NOMO-1 treated with DMSO at 0.1 percent for 48 hours (cell line): ENCODE data around the gene CARS2.
"Not testable (repeated sequence)": the region's sequence is repeated elsewhere in the genome, so short reads cannot be mapped to it uniquely, and the experiment has no call there.

Experiments
- DNase-seq: peaks from one replicate; lab custom pipeline; 2025; ENCODE audit not compliant: unreplicated experiment; lab: John Stamatoyannopoulos, UW

The CARS2 gene

DNA sequence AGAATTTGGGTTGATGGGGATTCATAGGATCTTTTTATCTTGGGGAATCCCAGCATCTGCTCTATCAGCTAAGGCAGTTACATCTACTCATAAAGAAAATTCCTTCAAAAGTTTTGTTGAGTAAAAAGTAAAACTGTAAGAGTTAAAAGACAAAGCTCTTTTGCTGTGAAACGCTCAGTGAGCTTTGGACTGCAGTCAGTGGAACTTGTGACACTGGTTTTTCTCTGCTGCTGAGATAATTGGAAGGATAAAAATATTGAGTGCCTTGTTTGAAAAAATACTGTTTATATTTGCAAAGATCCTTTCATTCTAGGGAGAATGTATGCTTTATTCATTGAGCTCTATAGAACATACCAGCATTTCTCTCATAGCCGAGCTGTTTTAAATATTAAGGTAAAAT, 85.3 kb downstream of the CARS2 start:
- DNase-seq: no peak

DNA sequence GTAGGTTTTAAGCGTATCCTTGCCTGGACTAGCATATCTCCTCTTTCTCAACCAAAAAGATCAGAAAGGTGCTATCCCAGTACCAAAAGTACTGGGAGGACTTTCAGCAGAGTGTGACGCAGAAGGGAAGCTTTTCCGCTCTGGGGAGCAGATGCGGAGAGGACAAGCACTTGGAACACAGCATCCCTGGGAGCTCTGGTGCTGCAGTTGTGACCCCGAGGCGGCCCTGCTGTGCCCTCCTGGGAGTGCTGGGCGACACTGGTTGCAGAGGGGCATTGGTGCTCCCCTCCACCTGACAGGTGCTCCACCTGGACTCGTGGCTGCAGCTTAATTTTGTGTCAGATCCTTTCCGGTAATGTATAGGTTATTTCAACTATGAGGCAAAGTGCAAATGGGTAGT, 87.1 kb downstream of the CARS2 start:
- DNase-seq: no peak

DNA sequence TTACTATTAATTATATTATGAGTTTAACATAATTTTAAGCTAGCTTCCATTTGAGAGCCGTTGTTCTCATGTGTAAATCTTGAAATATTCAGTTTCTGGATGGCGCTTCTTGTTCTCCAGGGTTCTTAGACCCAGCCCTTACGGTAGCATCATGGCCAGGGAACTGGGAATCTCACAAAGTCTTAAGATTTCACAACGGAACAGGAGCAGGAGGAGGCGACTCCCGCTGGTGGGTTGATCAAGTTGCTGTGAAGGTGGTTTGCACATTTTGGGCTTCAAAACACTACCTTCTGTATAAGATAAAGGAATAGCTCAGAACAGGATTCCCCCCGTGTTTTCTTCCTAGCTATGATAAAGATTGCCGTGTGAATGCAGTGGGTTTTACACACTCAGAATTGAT, 87.7 kb downstream of the CARS2 start:
- DNase-seq: no peak

DNA sequence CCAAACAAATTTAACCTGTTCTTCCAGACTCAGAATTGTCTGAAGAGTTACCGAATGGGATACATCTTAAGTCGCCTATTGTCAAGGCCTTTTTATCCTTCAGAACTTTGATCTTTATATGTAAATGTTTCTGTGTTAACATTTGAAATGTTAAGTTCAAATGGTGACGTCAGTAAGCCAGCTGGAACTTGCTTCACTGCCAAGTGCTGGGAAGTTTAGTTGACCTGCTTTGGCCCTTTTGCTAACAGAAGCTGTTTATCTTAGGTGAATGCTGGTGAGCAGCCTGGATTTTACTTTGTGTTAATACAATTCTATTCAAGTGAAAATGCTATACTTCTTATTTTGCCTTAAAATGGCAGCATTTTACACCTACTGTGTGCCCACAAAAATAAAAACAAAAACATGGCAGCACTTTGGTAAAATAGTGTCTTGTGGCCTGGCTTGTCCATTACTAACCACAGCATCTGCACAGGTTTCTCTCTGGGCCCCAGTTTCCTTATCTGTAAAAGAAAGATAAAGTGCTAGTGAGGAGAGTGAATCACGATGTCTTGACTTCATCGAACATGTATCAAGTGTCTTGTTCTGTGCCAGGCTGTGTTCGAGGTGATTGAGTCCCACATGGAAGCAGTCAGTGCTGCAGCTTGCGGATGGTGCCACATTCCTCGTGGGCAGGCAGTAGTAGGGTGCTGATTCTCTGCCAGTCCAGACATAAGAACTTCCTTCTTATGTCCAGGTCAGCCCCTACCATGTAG, 88.4 kb downstream of the CARS2 start:
- DNase-seq: no peak

DNA sequence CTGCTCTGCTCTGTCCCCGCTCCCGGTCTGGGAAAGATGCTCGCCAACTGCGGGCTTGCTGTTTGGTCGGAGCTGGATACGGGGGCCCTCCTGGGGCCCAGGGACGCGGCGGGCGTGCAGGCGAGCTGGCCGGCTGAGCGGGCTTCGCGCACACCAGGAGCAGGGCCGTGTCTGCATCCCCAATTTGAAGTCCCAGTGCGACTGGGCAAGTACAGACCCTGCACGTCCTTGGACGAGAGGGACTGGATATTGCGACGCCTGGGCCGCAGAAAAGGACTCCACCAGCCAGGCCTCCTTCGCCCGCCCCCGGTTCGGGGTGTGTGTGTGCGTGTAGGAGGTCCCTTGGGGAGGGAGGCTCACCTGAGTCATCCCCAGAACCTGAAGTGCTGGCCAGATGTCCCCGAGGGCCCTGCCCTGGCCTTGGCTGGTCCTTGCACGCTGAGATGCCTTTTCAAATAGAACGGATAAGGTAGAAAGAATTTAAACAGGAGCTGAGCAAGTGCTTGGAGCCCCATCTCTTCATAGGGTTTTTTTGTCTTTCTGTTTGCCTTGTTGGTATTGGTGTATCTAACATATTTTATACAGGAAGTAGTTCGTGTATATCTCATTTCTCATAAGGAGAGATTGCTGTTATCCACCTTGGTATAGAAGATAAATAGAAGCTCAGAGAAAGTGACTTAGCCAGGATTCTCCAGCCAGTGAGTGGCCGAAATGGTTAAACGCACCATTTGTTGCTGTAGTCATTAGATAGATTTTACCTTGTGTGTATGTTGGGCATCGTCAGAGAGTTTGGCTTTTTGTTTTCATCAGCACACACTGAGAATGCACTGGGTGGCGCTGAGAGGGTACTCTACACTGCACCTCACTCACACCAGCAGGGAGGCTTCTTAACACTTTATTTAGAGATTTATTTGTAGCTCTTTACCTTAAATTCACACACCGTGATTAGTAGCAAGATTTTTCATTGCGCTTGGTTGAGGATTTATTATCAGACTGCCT, 89.5 kb downstream of the CARS2 start:
- peak; percentile 29 for DNase-seq

DNA sequence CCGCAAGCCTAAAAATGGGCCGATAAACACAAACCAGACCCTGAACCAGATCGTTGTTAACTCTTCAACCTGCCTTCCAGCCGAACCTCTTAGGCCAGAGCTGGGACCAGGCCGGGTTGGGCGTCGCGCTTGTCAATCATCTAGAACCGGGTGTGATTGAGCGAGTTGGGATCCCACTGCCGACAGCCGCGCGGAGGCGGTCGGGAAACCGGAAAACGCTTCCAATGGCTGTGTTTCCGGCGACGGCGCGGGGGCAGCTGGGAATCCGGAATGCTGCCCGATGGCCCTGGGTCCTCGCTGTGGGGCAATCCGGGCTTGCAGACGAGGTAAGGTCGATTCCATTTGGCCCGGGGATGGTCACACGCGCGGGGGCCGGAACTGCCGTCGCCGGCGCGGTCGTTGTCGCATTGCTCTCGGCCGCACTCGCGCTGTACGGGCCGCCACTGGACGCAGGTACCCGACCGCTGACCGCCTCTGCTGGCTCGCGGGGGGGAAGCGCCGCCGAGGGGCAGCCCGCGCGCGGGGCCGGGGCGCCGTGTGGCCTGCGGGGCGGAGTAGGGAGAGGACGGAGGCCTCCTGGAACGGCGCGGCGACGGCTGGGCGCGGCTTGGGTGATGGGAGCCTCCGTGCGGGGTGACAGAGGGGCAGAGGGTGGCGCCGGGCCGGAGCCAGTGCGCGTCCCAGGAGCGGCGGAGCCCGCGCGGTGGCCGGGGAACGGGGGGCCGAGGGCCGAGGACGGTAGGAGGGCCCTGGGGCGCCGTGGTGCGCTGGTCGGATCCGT, 90.4 kb downstream of the CARS2 start, which contains the start of gene NAXD:
Gene NAXD, plus strand, starts transcription at position 224 of the 781 bp plus-strand sequence. Its CDS starts 57 bp downstream, at position 281.
- peak; percentile 86 for DNase-seq

DNA sequence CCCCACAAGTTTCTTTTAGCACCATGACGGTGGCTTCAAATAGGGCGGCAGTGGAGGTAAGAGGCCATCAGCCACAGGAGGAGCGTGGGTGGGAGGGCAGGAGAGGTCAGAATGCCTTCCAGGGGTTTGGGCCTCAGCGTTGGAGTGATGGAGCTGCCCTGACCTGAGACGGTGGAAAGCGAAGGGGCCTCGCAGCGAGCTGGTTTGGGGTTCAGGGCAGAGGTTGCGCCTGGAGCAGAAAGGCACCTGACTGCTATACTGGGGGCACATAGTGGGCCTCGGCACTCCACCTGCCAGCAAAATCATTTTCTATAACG, 91.0 kb downstream of the CARS2 start:
- no peak for DNase-seq

DNA sequence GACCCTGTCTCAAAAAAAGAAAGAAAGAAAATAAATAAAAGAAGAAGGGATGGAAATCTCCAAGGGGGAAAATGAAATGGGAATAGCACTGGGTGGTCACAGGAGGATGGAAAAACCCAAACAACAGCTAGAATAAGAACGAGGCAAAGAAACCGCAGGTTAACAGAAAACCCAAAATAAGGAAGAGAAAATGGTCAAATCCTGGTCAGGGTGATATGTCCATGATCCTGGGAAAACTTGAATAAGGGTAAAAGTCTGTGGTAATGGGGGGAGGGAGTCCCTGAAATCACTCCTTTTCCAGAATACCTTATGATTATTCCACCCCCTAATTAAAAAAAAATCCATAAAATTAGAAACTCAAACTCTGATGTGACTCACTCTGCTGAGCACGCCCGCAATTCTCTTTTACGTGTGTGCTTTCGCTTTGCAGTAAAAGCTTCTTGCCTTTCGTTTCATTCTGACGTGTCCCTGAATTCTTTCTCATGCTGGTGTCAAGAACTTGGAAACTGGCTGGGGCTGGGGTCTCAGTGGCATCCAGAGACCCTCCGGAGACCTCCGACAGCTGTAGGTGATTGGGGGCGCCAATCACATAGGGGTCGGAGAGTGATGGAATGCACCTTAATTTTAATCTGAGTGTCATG, 94.8 kb downstream of the CARS2 start:
- peak; percentile 43 for DNase-seq

DNA sequence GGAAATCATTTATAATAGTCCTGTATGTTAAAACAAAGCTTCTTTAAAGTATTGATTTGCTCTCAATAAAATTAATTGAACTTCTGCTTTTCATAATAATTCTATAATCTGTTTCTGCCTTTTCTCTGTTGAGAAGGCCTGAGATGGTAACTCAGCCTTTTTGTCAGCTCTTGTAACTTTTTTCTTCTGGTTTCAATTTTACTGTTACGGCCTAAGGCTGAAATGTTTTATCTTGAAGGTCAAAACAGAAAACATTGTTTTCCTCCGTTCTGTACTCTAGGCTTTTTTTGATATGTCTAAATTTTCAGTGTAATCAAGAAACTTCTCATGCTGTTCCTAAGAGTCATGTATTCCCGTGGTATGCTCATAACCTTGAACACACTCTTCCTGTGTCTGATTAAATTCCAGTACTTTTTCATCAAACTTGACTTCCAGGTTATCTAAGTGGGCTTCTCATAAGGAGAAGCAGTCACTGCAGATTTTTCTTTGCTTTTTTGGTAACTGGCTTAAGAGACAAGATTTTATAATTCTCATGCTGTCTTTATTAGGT, 98.2 kb downstream of the CARS2 start:
- DNase-seq: no peak

DNA sequence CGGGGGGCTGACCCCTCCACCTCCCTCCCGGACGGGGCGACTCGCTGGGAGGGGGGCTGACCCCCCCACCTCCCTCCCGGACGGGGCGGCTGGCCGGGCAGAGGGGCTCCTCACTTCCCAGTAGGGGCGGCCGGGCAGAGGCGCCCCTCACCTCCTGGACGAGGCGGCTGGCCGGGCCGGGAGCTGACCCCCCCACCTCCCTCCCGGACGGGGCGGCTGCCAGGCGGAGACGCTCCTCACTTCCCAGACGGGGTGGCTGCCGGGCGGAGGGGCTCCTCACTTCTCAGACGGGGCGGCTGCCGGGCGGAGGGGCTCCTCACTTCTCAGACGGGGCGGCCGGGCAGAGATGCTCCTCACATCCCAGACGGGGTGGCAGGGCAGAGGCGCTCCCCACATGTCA, 99.6 kb downstream of the CARS2 start:
- DNase-seq: not testable (repeated sequence)

DNA sequence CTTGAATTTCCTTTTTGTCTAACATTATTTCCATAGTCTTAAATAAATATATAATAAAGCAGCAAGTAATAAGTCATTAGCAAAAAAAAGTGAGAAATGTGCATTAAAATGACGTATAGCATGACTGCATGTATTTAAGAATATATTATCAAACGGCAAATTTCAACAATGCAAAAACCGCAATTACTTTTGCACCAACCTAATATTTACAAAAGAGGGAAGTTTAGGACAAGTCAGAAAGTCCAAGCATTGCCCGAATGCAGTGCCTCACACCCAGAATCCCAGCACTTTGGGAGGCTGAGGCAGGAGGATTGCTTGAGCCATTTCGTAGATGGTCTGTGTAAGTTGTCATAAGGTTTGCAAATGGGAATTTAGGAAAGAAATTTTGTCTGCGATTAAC, 100.8 kb downstream of the CARS2 start:
- DNase-seq: no peak

DNA sequence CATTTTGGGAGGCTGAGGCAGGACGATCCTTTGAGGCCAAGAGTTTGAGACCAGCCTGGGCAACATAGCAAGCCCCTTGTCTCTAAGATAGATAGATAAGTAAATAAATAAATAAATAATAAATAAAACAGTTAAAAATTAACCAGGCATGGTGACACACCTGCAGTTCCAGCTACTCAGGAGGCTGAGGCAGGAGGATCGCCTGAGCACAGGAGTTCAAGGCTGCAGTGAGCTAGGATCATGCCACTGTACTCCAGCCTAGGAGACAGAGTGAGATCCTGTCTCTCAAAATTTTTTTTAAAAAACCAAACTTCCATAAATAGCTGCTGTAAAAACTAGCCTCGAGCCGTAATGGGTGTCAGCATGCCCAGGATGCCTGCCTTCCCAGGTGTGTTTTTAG, 104.9 kb downstream of the CARS2 start:
- no peak for DNase-seq

DNA sequence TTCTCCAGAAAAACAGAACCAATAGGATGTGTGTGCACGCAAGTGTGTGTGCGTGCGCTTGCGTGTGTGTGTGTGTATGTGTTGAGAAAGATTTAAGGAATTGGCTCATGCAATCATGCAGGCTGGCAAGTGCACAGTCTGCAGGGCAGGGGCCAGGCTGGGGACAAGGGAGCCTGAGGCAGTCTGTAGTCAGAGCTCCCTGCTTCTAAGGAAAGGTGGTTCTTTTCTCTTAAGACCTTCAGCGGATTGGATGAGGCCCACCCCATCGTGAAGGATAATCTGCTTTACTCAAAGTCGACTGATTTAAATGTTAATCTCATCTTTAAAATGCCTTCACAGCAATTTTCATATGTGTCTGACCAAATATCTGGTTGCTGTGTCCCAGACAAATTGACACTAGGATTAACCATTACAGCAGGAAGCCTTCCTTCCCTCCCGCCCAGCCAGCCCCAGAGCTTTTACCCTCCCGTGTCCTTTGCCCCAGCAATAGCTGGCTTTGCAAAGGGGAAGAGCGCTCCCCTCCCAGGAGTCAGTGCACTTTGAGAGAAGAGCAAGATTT, 105.6 kb downstream of the CARS2 start:
- DNase-seq: no peak

DNA sequence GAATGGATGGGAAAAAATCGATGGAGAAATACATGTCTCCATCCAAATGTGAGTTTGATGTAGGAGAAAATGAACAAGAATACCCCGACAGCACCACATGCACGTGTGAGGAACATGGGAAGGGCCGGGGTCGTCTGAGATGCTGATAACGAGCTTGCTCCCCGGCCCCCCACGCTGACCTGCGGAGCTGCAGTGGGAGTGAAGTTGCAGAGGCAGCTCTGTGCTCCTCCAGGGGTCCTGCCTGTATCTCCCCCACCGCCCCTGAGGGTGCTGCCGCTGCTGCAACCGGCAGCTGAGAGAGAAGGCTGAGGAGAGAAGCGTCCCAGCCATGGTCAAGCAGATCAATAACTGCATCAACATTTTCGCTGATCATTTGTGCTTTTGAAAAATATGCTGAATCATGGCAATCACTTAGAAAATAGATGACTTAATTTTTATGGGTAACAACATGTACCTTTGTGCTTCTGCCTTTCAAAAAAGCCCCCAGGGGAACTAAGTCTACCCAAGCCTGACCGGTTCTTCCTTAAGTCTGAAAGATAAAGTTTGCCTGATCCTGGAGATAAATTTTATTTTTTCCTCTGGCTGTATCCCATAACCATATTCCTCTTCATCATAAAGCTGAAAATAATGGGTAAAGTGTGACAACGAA, 108.8 kb downstream of the CARS2 start:
- no peak for DNase-seq

DNA sequence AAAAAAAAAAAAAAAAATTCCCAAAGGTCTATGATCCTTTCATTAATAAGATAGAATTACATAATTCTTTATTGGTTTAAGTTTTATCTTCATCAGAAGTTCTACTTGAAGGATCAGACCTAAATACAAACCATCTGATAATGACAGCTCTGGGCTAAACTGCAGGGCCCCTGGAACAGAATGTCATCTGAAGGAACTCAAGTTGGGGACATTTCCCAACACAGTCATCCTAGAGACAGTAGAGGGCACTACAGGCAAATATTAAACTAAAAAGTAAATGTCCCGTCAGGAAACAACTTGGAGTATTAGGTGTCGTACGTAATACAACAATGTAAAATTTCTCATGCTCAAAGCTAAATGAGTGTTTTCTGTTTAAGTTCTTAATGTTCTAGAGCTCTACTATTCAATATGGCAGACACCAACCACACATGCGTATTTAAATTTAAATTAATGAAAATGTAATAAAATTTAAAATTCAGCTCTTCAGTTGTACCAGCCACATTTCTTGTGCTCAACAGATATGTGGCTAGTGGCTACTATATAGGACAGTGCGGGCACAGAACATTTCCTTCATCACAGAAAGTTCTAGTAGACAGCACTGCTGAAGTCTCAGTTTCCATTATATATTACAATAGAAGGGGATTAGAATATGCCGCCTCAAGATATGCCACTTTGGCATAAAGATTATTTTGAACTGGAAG, 112.3 kb downstream of the CARS2 start:
- DNase-seq: peak; percentile 73

DNA sequence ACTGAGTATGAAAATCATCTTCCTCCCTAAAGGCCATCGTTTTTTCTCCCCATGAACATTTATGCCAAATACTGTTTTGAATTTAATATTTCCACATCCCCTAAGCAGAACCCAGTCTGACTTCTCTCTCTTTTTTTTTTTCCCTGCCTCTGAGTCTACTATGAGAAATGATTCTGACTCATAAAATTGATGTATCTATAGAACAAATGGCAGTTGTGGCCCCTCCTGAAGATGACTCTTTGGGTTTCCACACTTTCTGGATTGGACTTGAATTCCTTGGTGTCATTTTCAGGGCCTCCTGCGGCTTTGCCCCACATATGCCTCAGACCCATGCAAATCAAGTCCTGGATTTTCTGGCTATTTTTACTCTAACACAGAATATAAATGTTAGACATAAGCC, 113.3 kb downstream of the CARS2 start:
- DNase-seq: no peak
